Activated CD8-positive, alpha-beta T cell treated with anti-CD3 and anti-CD28 coated beads for 36 hours (primary cell): ENCODE results near the gene HSF5. TPM values are rescaled to one million over a fixed set of nuclear protein-coding genes. Genes with fewer than 3 reads are reported as not detected.
A peak's percentile ranks its signal among the peaks of the same experiment; 100 is the strongest.

Experiments used
- ATAC-seq: fragments of 200-7000 bp; cut with Tn5 transposase; one replicate; pipeline ENCODE4 v1.10.0; 2021; ENCODE audit warnings: mild to moderate bottlenecking, moderate library complexity
- CTCF ChIA-PET: fragments of 350-600 bp; sonication (Branson Sonifier 250); formaldehyde crosslinking; loops from one replicate; lab custom pipeline; 2021; ENCODE audit warnings: antibody characterized with exemption; lab: Charles Lee
- POLR2A ChIA-PET: fragments of 350-600 bp; sonication (Branson Sonifier 250); formaldehyde crosslinking; loops from one replicate; lab custom pipeline; 2021; ENCODE audit warnings: antibody characterized with exemption; lab: Charles Lee
- DNase-seq: peaks from one replicate; pipeline ENCODE4 v3.0.0-alpha.2; 2020
- H3K27ac Mint-ChIP-seq: one replicate; pipeline ENCODE4 v1.8.0; 2021; ENCODE audit warnings: mild to moderate bottlenecking, mixed read lengths
- H3K27me3 Mint-ChIP-seq: one replicate; pipeline ENCODE4 v1.8.0; 2021; ENCODE audit warnings: mixed read lengths
- H3K36me3 Mint-ChIP-seq: one replicate; pipeline ENCODE4 v1.8.0; 2021; ENCODE audit warnings: low read depth, mixed read lengths
- H3K4me1 Mint-ChIP-seq: one replicate; pipeline ENCODE4 v1.8.0; 2021; ENCODE audit warnings: low read depth, mixed read lengths
- H3K4me3 Mint-ChIP-seq: one replicate; pipeline ENCODE4 v1.8.0; 2021; ENCODE audit warnings: mild to moderate bottlenecking, moderate library complexity, mixed read lengths
- H3K9me3 Mint-ChIP-seq: one replicate; pipeline ENCODE4 v1.8.0; 2021; ENCODE audit warnings: mixed read lengths
- CTCF ChIP-seq: fragments of 200-600 bp; IDR thresholded peaks from one replicate; pipeline ENCODE4 v1.8.0; 2022; ENCODE audit warnings: antibody characterized with exemption, mild to moderate bottlenecking
- intact Hi-C: fragments of 100-400 bp; cut with micrococcal nuclease; formaldehyde crosslinking; loops from one replicate; pipeline ENCODE4 v1.10.0; 2022
- total RNA-seq, 2 experiments: library from RNA; stranded (reverse); gene quantifications; one replicate each; pipeline ENCODE4 v1.2.3, GENCODE V29; 2021

The HSF5 gene
- total RNA-seq, 2 experiments from 2014 or later: 3.2 to 3.9 TPM

GRCh38 chr17:58421711-58422110 lies 66.5 kb downstream of the HSF5 start:
- intact Hi-C loops: no loop called here
- H3K9me3 Mint-ChIP-seq: no peaks in the 10 kb centered on the region
- H3K27ac Mint-ChIP-seq: no peak overlapping the region
- no peak for TF ChIP-seq CTCF
- ChIA-PET CTCF (interaction anchor here (9.6 kb wide), 1 partner anchor 105 kb away, joined by 130 read pairs; no protein-coding TSS in a partner anchor), POLR2A (no interaction called here)
- no peaks in the 10 kb centered on the region for H3K36me3 Mint-ChIP-seq
- H3K4me3 Mint-ChIP-seq: no peak overlapping the region
- DNase-seq (no peak), ATAC-seq (no peak)
- H3K27me3 Mint-ChIP-seq: no peaks in the 10 kb centered on the region
- peaks cover 14% of the 10 kb centered on the region for H3K4me1 Mint-ChIP-seq

GRCh38 chr17:58420827-58421226 lies 67.4 kb downstream of the HSF5 start:
- Mint-ChIP-seq H3K4me3 (no peak overlapping the region), H3K27me3 (no peaks in the 10 kb centered on the region), H3K36me3 (no peaks in the 10 kb centered on the region), H3K9me3 (no peaks in the 10 kb centered on the region), H3K27ac (no peak overlapping the region), H3K4me1 (peaks cover 14% of the 10 kb centered on the region)
- POLR2A ChIA-PET: interaction anchor here (0.9 to 1.2 kb wide), 2 partner anchors 75 to 88 kb away, joined by 3 to 4 read pairs; no protein-coding TSS in a partner anchor
- ATAC-seq: no peak
- intact Hi-C loops: no loop called here
- TF ChIP-seq CTCF: no peak
- no peak for DNase-seq
- CTCF ChIA-PET: interaction anchor here (1.0 to 9.6 kb wide), 3 partner anchors 77 to 171 kb away, joined by 4 to 130 read pairs (median 4); no protein-coding TSS in a partner anchor

DNA sequence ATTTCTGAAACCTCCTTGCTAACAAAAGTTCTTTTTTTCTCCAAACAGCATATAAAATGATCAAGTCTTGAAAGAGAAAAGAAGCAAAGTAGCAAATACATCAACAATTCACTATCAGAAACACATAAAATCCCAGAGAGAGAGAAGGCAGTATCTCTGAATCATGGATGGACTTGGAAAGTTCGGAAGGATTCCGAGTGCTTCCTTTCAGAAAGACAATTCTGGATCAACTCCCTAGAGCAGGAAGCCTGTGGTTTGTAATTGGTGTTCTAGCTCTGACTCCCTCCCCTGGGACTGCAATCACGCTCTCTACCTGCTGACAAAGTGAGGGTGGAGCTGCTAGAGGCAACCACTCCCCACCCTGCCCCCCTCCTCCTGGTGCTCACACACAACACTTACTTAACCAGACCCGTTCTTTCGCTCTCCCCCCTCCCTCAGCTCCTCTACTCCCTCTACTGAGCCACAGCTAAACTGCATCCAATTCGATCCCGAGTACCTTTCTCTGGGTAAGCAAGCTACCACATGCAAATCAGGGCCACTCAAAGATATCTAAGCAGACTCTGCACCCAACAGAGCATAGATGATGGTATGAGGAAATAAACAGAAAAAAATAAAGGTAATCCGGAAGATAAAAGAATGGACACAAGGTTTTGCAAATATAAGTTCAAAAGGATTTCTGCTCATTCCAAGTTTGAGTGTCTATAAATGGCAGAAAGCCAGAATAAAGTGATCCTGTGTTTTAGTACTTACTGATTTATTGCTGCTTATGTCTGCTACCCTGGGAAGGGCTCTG lies 70.7 kb downstream of the HSF5 start, which contains the start of gene RNF43:
Gene RNF43, minus strand, starts transcription at position 235 of the 793 bp plus-strand sequence. CDS start 1,957 bp downstream, outside the sequence.
- Mint-ChIP-seq H3K9me3 (no peaks in the 10 kb centered on the region), H3K4me3 (peak within 1 kb of the TSS; percentile 23), H3K27me3 (no peaks in the 10 kb centered on the region), H3K27ac (peak within 1 kb of the TSS; percentile 66), H3K36me3 (no peaks in the 10 kb centered on the region), H3K4me1 (peaks cover 21% of the 10 kb centered on the region)
- DNase-seq (peak; percentile 96), ATAC-seq (peak; percentile 100)
- ChIA-PET POLR2A (interaction anchor here (0.7 to 3.8 kb wide), 13 partner anchors 15 to 96 kb away, joined by 3 to 17 read pairs (median 4); partner anchors contain the start of genes SUPT4H1 and TSPOAP1), CTCF (interaction anchor here (0.6 to 9.6 kb wide), 43 partner anchors 9 to 217 kb away, joined by 3 to 130 read pairs (median 4); partner anchors contain the start of gene SUPT4H1)
- TF ChIP-seq CTCF: peak; percentile 78
- intact Hi-C loops: loop anchor here (5.0 kb wide), 2 partner anchors 80 to 100 kb away; no protein-coding TSS in a partner anchor

GRCh38 chr17:58416937-58417299 lies 71.3 kb downstream of the HSF5 start:
- H3K27me3 Mint-ChIP-seq: no peaks in the 10 kb centered on the region
- POLR2A ChIA-PET: interaction anchor here (0.7 to 3.8 kb wide), 9 partner anchors 35 to 86 kb away, joined by 3 to 17 read pairs (median 4); partner anchors contain the start of gene SUPT4H1

More at GRCh38 chr17:58416937-58417299, 71.3 kb downstream of the HSF5 start:
- intact Hi-C loops: loop anchor here (5.0 kb wide), 2 partner anchors 80 to 100 kb away; no protein-coding TSS in a partner anchor
- Mint-ChIP-seq H3K4me3 (peak overlapping the region; percentile 23), H3K4me1 (peaks cover 21% of the 10 kb centered on the region), H3K9me3 (no peaks in the 10 kb centered on the region), H3K27ac (peak overlapping the region; percentile 66), H3K36me3 (no peaks in the 10 kb centered on the region)
- no peak for TF ChIP-seq CTCF
- ATAC-seq (no peak), DNase-seq (no peak)
- CTCF ChIA-PET: interaction anchor here (0.7 to 9.6 kb wide), 34 partner anchors 10 to 180 kb away, joined by 3 to 130 read pairs (median 4); partner anchors contain the start of gene SUPT4H1
